ENCODE data around the gene DHCR7. TPM values are rescaled to one million over a fixed set of nuclear protein-coding genes. Genes with fewer than 3 reads are reported as not detected.

The DHCR7 gene
- total RNA-seq, 1 donor from 2014 or later = 24.2 TPM

Small RNAs within 50 kb of the gene (small RNA-seq; reads per million reads assigned to genes)
- not detected for gene MIR6754

Other genes starting within 250 kb of the DHCR7 start
- gene SHANK2, start 195.8 kb downstream of the DHCR7 start, total RNA-seq = 47.1 TPM
- 22.0 TPM for gene NADSYN1, start 4.8 kb upstream of the DHCR7 start, total RNA-seq
- gene KRTAP5-7, start 78.9 kb upstream of the DHCR7 start, total RNA-seq = not detected
- 0.31 TPM for gene KRTAP5-8, start 89.6 kb upstream of the DHCR7 start, total RNA-seq
- gene KRTAP5-9, start 100.0 kb upstream of the DHCR7 start, total RNA-seq = not detected
- not detected for gene KRTAP5-10, start 117.2 kb upstream of the DHCR7 start, total RNA-seq
- gene KRTAP5-11, start 134.5 kb upstream of the DHCR7 start, total RNA-seq = not detected

All from occipital lobe (tissue), 2 donors.